D721Med (cell line): ENCODE data around the gene ANKZF1.
A peak's percentile ranks its signal among the peaks of the same experiment; 100 is the strongest.

ENCODE experiments used
- DNase-seq: peaks from one replicate; pipeline ENCODE4 v3.0.0; 2011; ENCODE audit warnings: low spot score; ENCODE audit not compliant: insufficient read length
- FAIRE-seq: peaks from 2 replicates; lab custom pipeline; 2011; peaks lifted over from hg19 to GRCh38; lab: Jason Lieb, UNC
- CTCF ChIP-seq: IDR thresholded peaks from 2 replicates; pipeline ENCODE4 v1.5.1; 2012; ENCODE audit warnings: mild to moderate bottlenecking, control low read depth; ENCODE audit not compliant: insufficient read depth; ENCODE audit errors: missing control alignments

The ANKZF1 gene

GRCh38 chr2:219273937-219274336 lies 44.3 kb downstream of the ANKZF1 start:
- TF ChIP-seq CTCF = no peak
- FAIRE-seq (no peak), DNase-seq (no peak)

GRCh38 chr2:219274361-219274921 lies 44.8 kb downstream of the ANKZF1 start:
- FAIRE-seq = no peak
- TF ChIP-seq CTCF = no peak
- DNase-seq = no peak

- no peak for DNase-seq
Measured at GRCh38 chr2:219277703-219278654, 48.4 kb downstream of the ANKZF1 start.

GRCh38 chr2:219278655-219279150 lies 49.1 kb downstream of the ANKZF1 start:
- FAIRE-seq (no peak), DNase-seq (no peak)
- TF ChIP-seq CTCF = no peak

More at GRCh38 chr2:219277703-219278654, 48.4 kb downstream of the ANKZF1 start:
- FAIRE-seq = no peak
- peak; percentile 90 for TF ChIP-seq CTCF

- DNase-seq = peak; percentile 99
- no peak for TF ChIP-seq CTCF
- FAIRE-seq = no peak
Measured at GRCh38 chr2:219279151-219279915, 49.7 kb downstream of the ANKZF1 start, which contains the start of gene DNAJB2. DNAJB2 (plus strand) TSS chr2:219279366; CDS start chr2:219279834, 468 bp downstream.

- TF ChIP-seq CTCF = no peak
Measured at GRCh38 chr2:219279916-219280516, 50.4 kb downstream of the ANKZF1 start.

More at GRCh38 chr2:219279916-219280516, 50.4 kb downstream of the ANKZF1 start:
- FAIRE-seq (no peak), DNase-seq (no peak)
